GM23338 (cell line): ENCODE measurements around the gene PICALM. TPM values are rescaled to one million over a fixed set of nuclear protein-coding genes. Genes with fewer than 3 reads are reported as not detected.

Source experiments
- ATAC-seq: fragments of 200-7000 bp; cut with Tn5 transposase; 3 replicates; pipeline ENCODE4 v1.9.1; 2020
- DNase-seq: peaks from one replicate; pipeline ENCODE4 v3.0.0-alpha.2; 2015; ENCODE audit warnings: low spot score
- H2AFZ ChIP-seq: fragments of 200-600 bp; sonication (generic); 2 replicates; pipeline ENCODE4 v1.8.0; 2016; ENCODE audit warnings: antibody characterized with exemption, mild to moderate bottlenecking, moderate library complexity
- H3F3A ChIP-seq: fragments of 200-600 bp; sonication (generic); replicated peaks from 2 replicates; pipeline ENCODE4 v1.8.0; 2017; ENCODE audit warnings: antibody characterized with exemption, mixed run types, low read depth
- H3K27ac ChIP-seq: fragments of 200-600 bp; sonication (generic); 2 replicates; pipeline ENCODE4 v1.6.1; 2016; ENCODE audit warnings: low read depth
- H3K27me3 ChIP-seq: fragments of 200-600 bp; sonication (generic); 2 replicates; pipeline ENCODE4 v1.8.0; 2016; ENCODE audit warnings: mild to moderate bottlenecking, mixed run types, moderate library complexity; ENCODE audit not compliant: insufficient read depth
- H3K36me3 ChIP-seq: fragments of 200-600 bp; sonication (generic); 2 replicates; pipeline ENCODE4 v1.8.0; 2016; ENCODE audit warnings: mild to moderate bottlenecking; ENCODE audit not compliant: insufficient read depth
- H3K4me1 ChIP-seq: fragments of 200-600 bp; sonication (generic); 2 replicates; pipeline ENCODE4 v1.8.0; 2016; ENCODE audit warnings: mild to moderate bottlenecking, moderate library complexity; ENCODE audit not compliant: insufficient read depth
- H3K4me2 ChIP-seq: fragments of 200-600 bp; sonication (generic); 2 replicates; pipeline ENCODE4 v1.7.1; 2017; ENCODE audit warnings: mixed run types
- H3K4me3 ChIP-seq: fragments of 200-600 bp; sonication (generic); 2 replicates; pipeline ENCODE4 v1.6.1; 2016; ENCODE audit warnings: mixed run types
- H3K79me2 ChIP-seq: fragments of 200-600 bp; sonication (generic); replicated peaks from 2 replicates; pipeline ENCODE4 v1.8.0; 2017; ENCODE audit warnings: mild to moderate bottlenecking; ENCODE audit not compliant: insufficient read depth
- H3K9me2 ChIP-seq: fragments of 200-600 bp; sonication (generic); 2 replicates; pipeline ENCODE4 v1.8.0; 2017; ENCODE audit not compliant: insufficient read depth
- H4K20me1 ChIP-seq: fragments of 200-600 bp; sonication (generic); replicated peaks from 2 replicates; pipeline ENCODE4 v1.8.0; 2017; ENCODE audit warnings: mild to moderate bottlenecking; ENCODE audit not compliant: insufficient read depth
- H3K27ac Mint-ChIP-seq: 2 replicates; pipeline ENCODE4 v1.8.0; 2020; ENCODE audit warnings: inconsistent platforms, mild to moderate bottlenecking, moderate library complexity, mixed read lengths
- H3K27me3 Mint-ChIP-seq: 3 replicates; pipeline ENCODE4 v1.8.0; 2022; ENCODE audit warnings: low read depth, mild to moderate bottlenecking, moderate library complexity, mixed read lengths, inconsistent platforms; ENCODE audit not compliant: insufficient read depth, poor library complexity
- H3K36me3 Mint-ChIP-seq: 3 replicates; pipeline ENCODE4 v1.8.0; 2021; ENCODE audit warnings: low read depth, mild to moderate bottlenecking, inconsistent platforms, moderate library complexity, mixed read lengths
- H3K4me1 Mint-ChIP-seq: 3 replicates; pipeline ENCODE4 v1.8.0; 2020; ENCODE audit warnings: mild to moderate bottlenecking, inconsistent platforms, mixed read lengths
- H3K4me3 Mint-ChIP-seq: 3 replicates; pipeline ENCODE4 v1.8.0; 2021; ENCODE audit warnings: moderate library complexity, mild to moderate bottlenecking, inconsistent platforms, mixed read lengths
- H3K9me3 Mint-ChIP-seq: 3 replicates; pipeline ENCODE4 v1.8.0; 2020; ENCODE audit warnings: moderate library complexity, mild to moderate bottlenecking, inconsistent platforms, mixed read lengths
- CREB1 ChIP-seq: fragments of 250-450 bp; sonication (Bioruptor Pico); IDR thresholded peaks from 2 replicates; pipeline ENCODE4 v1.5.0; 2020; ENCODE audit warnings: low read depth, mild to moderate bottlenecking, moderate library complexity
- ETS1 ChIP-seq: IDR thresholded peaks from 2 replicates; pipeline ENCODE4 v1.6.1; 2016; ENCODE audit warnings: antibody characterized with exemption
- EZH2 ChIP-seq: fragments of 200-600 bp; sonication (generic); IDR thresholded peaks from one replicate; pipeline ENCODE4 v1.8.0; 2017; ENCODE audit warnings: antibody characterized with exemption, mild to moderate bottlenecking, low read depth; ENCODE audit not compliant: unreplicated experiment
- JUNB ChIP-seq: IDR thresholded peaks from one replicate; pipeline ENCODE4 v1.6.1; 2016; ENCODE audit warnings: antibody characterized with exemption; ENCODE audit not compliant: unreplicated experiment
- NANOG ChIP-seq: IDR thresholded peaks from 2 replicates; pipeline ENCODE4 v1.6.1; 2016; ENCODE audit warnings: antibody characterized with exemption, borderline replicate concordance
- POLR2AphosphoS5 ChIP-seq: IDR thresholded peaks from 2 replicates; pipeline ENCODE4 v1.6.1; 2016; ENCODE audit warnings: antibody characterized with exemption, low read depth
- REST ChIP-seq: IDR thresholded peaks from one replicate; pipeline ENCODE4 v1.6.1; 2018; ENCODE audit warnings: antibody characterized with exemption; ENCODE audit not compliant: unreplicated experiment
- STAT1 ChIP-seq: IDR thresholded peaks from one replicate; pipeline ENCODE4 v1.6.1; 2016; ENCODE audit warnings: antibody characterized with exemption; ENCODE audit not compliant: unreplicated experiment
- ZNF114 ChIP-seq: fragments of 250-450 bp; sonication (Bioruptor Pico); IDR thresholded peaks from 2 replicates; pipeline ENCODE4 v1.5.0; 2020; ENCODE audit warnings: mild to moderate bottlenecking, moderate library complexity
- ZNF331 ChIP-seq: fragments of 250-450 bp; sonication (Bioruptor Pico); IDR thresholded peaks from 2 replicates; pipeline ENCODE4 v1.5.0; 2020; ENCODE audit warnings: low read depth, mild to moderate bottlenecking, moderate library complexity
- polyA plus RNA-seq: library from polyadenylated mRNA; unstranded; fragments of >200 nt; fragmentation: Nextera tagmentation; extraction: Ambion mirVana; gene quantifications from 2 replicates; pipeline ENCODE4 v1.2.1, GENCODE V29; 2016
- total RNA-seq: library from RNA; depleted of rRNA; stranded (reverse); fragments of >200 nt; shearing (Covaris generic); gene quantifications from 2 replicates; pipeline ENCODE4 v1.2.3, GENCODE V29; 2014
- TF ChIP-seq, protein P1 (sequence below), 2 experiments: fragments of 200-600 bp in 1 of 2; sonication (generic) in 1 of 2; conservative IDR thresholded peaks; 2 replicates each; pipeline versions ENCODE4 v1.5.1 to v1.6.1; 2016 to 2017; ENCODE audit warnings: antibody characterized with exemption in 2 of 2, low read depth in 2 of 2, mild to moderate bottlenecking in 2 of 2, moderate library complexity in 1 of 2

Gene PICALM
- total and polyA plus RNA-seq, 2 experiments from 2014 or later = 27.9 to 134 TPM

GRCh38 chr11:86067851-86068137, 1.1 kb downstream of the PICALM start:
- peaks cover 58% of the 10 kb centered on the region for H3K79me2 ChIP-seq
- Mint-ChIP-seq H3K27me3 (peaks cover 6% of the 10 kb centered on the region), H3K27ac (peak overlapping the region; percentile 53), H3K4me3 (peak overlapping the region; percentile 99), H3K36me3 (peaks cover 4% of the 10 kb centered on the region), H3K4me1 (peaks cover 37% of the 10 kb centered on the region), H3K9me3 (no peaks in the 10 kb centered on the region)
- H4K20me1 ChIP-seq = peaks cover 40% of the 10 kb centered on the region
- TF ChIP-seq ZNF331 (CRISPR knock-in tag) = no peak
- TF ChIP-seq ETS1 = no peak
- TF ChIP-seq POLR2AphosphoS5 = no peak
- TF ChIP-seq NANOG = no peak
- no peak for TF ChIP-seq JUNB
- TF ChIP-seq, protein P1, sequence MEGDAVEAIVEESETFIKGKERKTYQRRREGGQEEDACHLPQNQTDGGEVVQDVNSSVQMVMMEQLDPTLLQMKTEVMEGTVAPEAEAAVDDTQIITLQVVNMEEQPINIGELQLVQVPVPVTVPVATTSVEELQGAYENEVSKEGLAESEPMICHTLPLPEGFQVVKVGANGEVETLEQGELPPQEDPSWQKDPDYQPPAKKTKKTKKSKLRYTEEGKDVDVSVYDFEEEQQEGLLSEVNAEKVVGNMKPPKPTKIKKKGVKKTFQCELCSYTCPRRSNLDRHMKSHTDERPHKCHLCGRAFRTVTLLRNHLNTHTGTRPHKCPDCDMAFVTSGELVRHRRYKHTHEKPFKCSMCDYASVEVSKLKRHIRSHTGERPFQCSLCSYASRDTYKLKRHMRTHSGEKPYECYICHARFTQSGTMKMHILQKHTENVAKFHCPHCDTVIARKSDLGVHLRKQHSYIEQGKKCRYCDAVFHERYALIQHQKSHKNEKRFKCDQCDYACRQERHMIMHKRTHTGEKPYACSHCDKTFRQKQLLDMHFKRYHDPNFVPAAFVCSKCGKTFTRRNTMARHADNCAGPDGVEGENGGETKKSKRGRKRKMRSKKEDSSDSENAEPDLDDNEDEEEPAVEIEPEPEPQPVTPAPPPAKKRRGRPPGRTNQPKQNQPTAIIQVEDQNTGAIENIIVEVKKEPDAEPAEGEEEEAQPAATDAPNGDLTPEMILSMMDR (conservative IDR thresholded peaks at IDR 0.05; ENCODE audit: low read depth in 2 of 2) = no peak
- no peak for TF ChIP-seq REST
- TF ChIP-seq EZH2 = no peak
- no peak for TF ChIP-seq ZNF114 (CRISPR knock-in tag)
- no peak for TF ChIP-seq CREB1 (CRISPR knock-in tag)
- TF ChIP-seq STAT1 = no peak
- no peaks in the 10 kb centered on the region for H3F3A ChIP-seq
- no peaks in the 10 kb centered on the region for H3K36me3 ChIP-seq
- no peaks in the 10 kb centered on the region for H3K27me3 ChIP-seq
- H3K4me2 ChIP-seq = peak overlapping the region; percentile 78
- ATAC-seq = no peak
- H3K27ac ChIP-seq = peak overlapping the region; percentile 99
- no peak overlapping the region for H2AFZ ChIP-seq
- H3K4me1 ChIP-seq = peaks cover 38% of the 10 kb centered on the region
- H3K4me3 ChIP-seq = peak overlapping the region; percentile 87
- H3K9me2 ChIP-seq = no peaks in the 10 kb centered on the region
- DNase-seq = no peak
